GM23338 (cell line): Measurements from ENCODE around the gene POLG2. TPM values are rescaled to one million over a fixed set of nuclear protein-coding genes. Genes with fewer than 3 reads are reported as not detected.

Experiments used
- ATAC-seq: fragments of 200-7000 bp; cut with Tn5 transposase; 3 replicates; pipeline ENCODE4 v1.9.1; 2020
- DNase-seq: peaks from one replicate; pipeline ENCODE4 v3.0.0-alpha.2; 2015; ENCODE audit warnings: low spot score
- H2AFZ ChIP-seq: fragments of 200-600 bp; sonication (generic); 2 replicates; pipeline ENCODE4 v1.8.0; 2016; ENCODE audit warnings: antibody characterized with exemption, mild to moderate bottlenecking, moderate library complexity
- H3F3A ChIP-seq: fragments of 200-600 bp; sonication (generic); replicated peaks from 2 replicates; pipeline ENCODE4 v1.8.0; 2017; ENCODE audit warnings: antibody characterized with exemption, mixed run types, low read depth
- H3K27ac ChIP-seq: fragments of 200-600 bp; sonication (generic); 2 replicates; pipeline ENCODE4 v1.6.1; 2016; ENCODE audit warnings: low read depth
- H3K27me3 ChIP-seq: fragments of 200-600 bp; sonication (generic); 2 replicates; pipeline ENCODE4 v1.8.0; 2016; ENCODE audit warnings: mild to moderate bottlenecking, mixed run types, moderate library complexity; ENCODE audit not compliant: insufficient read depth
- H3K36me3 ChIP-seq: fragments of 200-600 bp; sonication (generic); 2 replicates; pipeline ENCODE4 v1.8.0; 2016; ENCODE audit warnings: mild to moderate bottlenecking; ENCODE audit not compliant: insufficient read depth
- H3K4me1 ChIP-seq: fragments of 200-600 bp; sonication (generic); 2 replicates; pipeline ENCODE4 v1.8.0; 2016; ENCODE audit warnings: mild to moderate bottlenecking, moderate library complexity; ENCODE audit not compliant: insufficient read depth
- H3K4me2 ChIP-seq: fragments of 200-600 bp; sonication (generic); 2 replicates; pipeline ENCODE4 v1.7.1; 2017; ENCODE audit warnings: mixed run types
- H3K4me3 ChIP-seq: fragments of 200-600 bp; sonication (generic); 2 replicates; pipeline ENCODE4 v1.6.1; 2016; ENCODE audit warnings: mixed run types
- H3K79me2 ChIP-seq: fragments of 200-600 bp; sonication (generic); replicated peaks from 2 replicates; pipeline ENCODE4 v1.8.0; 2017; ENCODE audit warnings: mild to moderate bottlenecking; ENCODE audit not compliant: insufficient read depth
- H3K9me2 ChIP-seq: fragments of 200-600 bp; sonication (generic); 2 replicates; pipeline ENCODE4 v1.8.0; 2017; ENCODE audit not compliant: insufficient read depth
- H4K20me1 ChIP-seq: fragments of 200-600 bp; sonication (generic); replicated peaks from 2 replicates; pipeline ENCODE4 v1.8.0; 2017; ENCODE audit warnings: mild to moderate bottlenecking; ENCODE audit not compliant: insufficient read depth
- H3K27ac Mint-ChIP-seq: 2 replicates; pipeline ENCODE4 v1.8.0; 2020; ENCODE audit warnings: inconsistent platforms, mild to moderate bottlenecking, moderate library complexity, mixed read lengths
- H3K27me3 Mint-ChIP-seq: 3 replicates; pipeline ENCODE4 v1.8.0; 2022; ENCODE audit warnings: low read depth, mild to moderate bottlenecking, moderate library complexity, mixed read lengths, inconsistent platforms; ENCODE audit not compliant: insufficient read depth, poor library complexity
- H3K36me3 Mint-ChIP-seq: 3 replicates; pipeline ENCODE4 v1.8.0; 2021; ENCODE audit warnings: low read depth, mild to moderate bottlenecking, inconsistent platforms, moderate library complexity, mixed read lengths
- H3K4me1 Mint-ChIP-seq: 3 replicates; pipeline ENCODE4 v1.8.0; 2020; ENCODE audit warnings: mild to moderate bottlenecking, inconsistent platforms, mixed read lengths
- H3K4me3 Mint-ChIP-seq: 3 replicates; pipeline ENCODE4 v1.8.0; 2021; ENCODE audit warnings: moderate library complexity, mild to moderate bottlenecking, inconsistent platforms, mixed read lengths
- H3K9me3 Mint-ChIP-seq: 3 replicates; pipeline ENCODE4 v1.8.0; 2020; ENCODE audit warnings: moderate library complexity, mild to moderate bottlenecking, inconsistent platforms, mixed read lengths
- ETS1 ChIP-seq: IDR thresholded peaks from 2 replicates; pipeline ENCODE4 v1.6.1; 2016; ENCODE audit warnings: antibody characterized with exemption
- EZH2 ChIP-seq: fragments of 200-600 bp; sonication (generic); IDR thresholded peaks from one replicate; pipeline ENCODE4 v1.8.0; 2017; ENCODE audit warnings: antibody characterized with exemption, mild to moderate bottlenecking, low read depth; ENCODE audit not compliant: unreplicated experiment
- EZH2phosphoT487 ChIP-seq: fragments of 200-600 bp; sonication (generic); IDR thresholded peaks from one replicate; pipeline ENCODE4 v1.8.1; 2018; ENCODE audit warnings: antibody characterized with exemption; ENCODE audit not compliant: unreplicated experiment
- NANOG ChIP-seq: IDR thresholded peaks from 2 replicates; pipeline ENCODE4 v1.6.1; 2016; ENCODE audit warnings: antibody characterized with exemption, borderline replicate concordance
- POLR2AphosphoS5 ChIP-seq: IDR thresholded peaks from 2 replicates; pipeline ENCODE4 v1.6.1; 2016; ENCODE audit warnings: antibody characterized with exemption, low read depth
- ZNF462 ChIP-seq: fragments of 250-450 bp; sonication (Bioruptor Pico); IDR thresholded peaks from 2 replicates; pipeline ENCODE4 v1.5.0; 2020; ENCODE audit warnings: mild to moderate bottlenecking, moderate library complexity
- polyA plus RNA-seq: library from polyadenylated mRNA; unstranded; fragments of >200 nt; fragmentation: Nextera tagmentation; extraction: Ambion mirVana; gene quantifications from 2 replicates; pipeline ENCODE4 v1.2.1, GENCODE V29; 2016
- total RNA-seq: library from RNA; depleted of rRNA; stranded (reverse); fragments of >200 nt; shearing (Covaris generic); gene quantifications from 2 replicates; pipeline ENCODE4 v1.2.3, GENCODE V29; 2014

Gene POLG2
- total and polyA plus RNA-seq, 2 experiments from 2014 or later, result 20.2 to 28.0 TPM

- H3K36me3 Mint-ChIP-seq, result peaks cover 84% of the 10 kb centered on the region
These were observed 22.7 kb upstream of the POLG2 start for GRCh38 chr17:64519601-64520000.

More at GRCh38 chr17:64519601-64520000, 22.7 kb upstream of the POLG2 start:
- H3K36me3 ChIP-seq, result peaks cover 65% of the 10 kb centered on the region
- no peak overlapping the region for H3K27ac ChIP-seq
- no peak for ATAC-seq
- no peaks in the 10 kb centered on the region for H3F3A ChIP-seq
- H3K9me3 Mint-ChIP-seq, result no peaks in the 10 kb centered on the region
- H4K20me1 ChIP-seq, result peaks cover 35% of the 10 kb centered on the region
- no peaks in the 10 kb centered on the region for H3K27me3 ChIP-seq
- no peak for TF ChIP-seq EZH2phosphoT487
- no peak for TF ChIP-seq ZNF462 (CRISPR knock-in tag)
- no peak for TF ChIP-seq ETS1
- no peak for TF ChIP-seq NANOG
- no peak for TF ChIP-seq POLR2AphosphoS5
- TF ChIP-seq EZH2, result no peak
- peaks cover 45% of the 10 kb centered on the region for H3K79me2 ChIP-seq
- H3K27ac Mint-ChIP-seq, result no peak overlapping the region
- no peak overlapping the region for H2AFZ ChIP-seq
- no peaks in the 10 kb centered on the region for H3K4me1 Mint-ChIP-seq
- H3K9me2 ChIP-seq, result no peaks in the 10 kb centered on the region
- DNase-seq, result no peak
- no peak overlapping the region for H3K4me2 ChIP-seq
- no peak overlapping the region for H3K4me3 ChIP-seq
- H3K4me3 Mint-ChIP-seq, result no peak overlapping the region
- H3K4me1 ChIP-seq, result no peaks in the 10 kb centered on the region
- H3K27me3 Mint-ChIP-seq, result peaks cover 2% of the 10 kb centered on the region
